NB4 (cell line): Measurements from ENCODE around the gene B4GALNT4.

Source experiments
- CTCF ChIP-seq: IDR thresholded peaks from one replicate; pipeline ENCODE4 v1.5.1; 2012; ENCODE audit warnings: low read depth, low read length
- POLR2A ChIP-seq: IDR thresholded peaks from 2 replicates; pipeline ENCODE4 v1.6.1; 2011; ENCODE audit warnings: mild to moderate bottlenecking; ENCODE audit not compliant: insufficient read length; ENCODE audit errors: extremely low read depth

DNA sequence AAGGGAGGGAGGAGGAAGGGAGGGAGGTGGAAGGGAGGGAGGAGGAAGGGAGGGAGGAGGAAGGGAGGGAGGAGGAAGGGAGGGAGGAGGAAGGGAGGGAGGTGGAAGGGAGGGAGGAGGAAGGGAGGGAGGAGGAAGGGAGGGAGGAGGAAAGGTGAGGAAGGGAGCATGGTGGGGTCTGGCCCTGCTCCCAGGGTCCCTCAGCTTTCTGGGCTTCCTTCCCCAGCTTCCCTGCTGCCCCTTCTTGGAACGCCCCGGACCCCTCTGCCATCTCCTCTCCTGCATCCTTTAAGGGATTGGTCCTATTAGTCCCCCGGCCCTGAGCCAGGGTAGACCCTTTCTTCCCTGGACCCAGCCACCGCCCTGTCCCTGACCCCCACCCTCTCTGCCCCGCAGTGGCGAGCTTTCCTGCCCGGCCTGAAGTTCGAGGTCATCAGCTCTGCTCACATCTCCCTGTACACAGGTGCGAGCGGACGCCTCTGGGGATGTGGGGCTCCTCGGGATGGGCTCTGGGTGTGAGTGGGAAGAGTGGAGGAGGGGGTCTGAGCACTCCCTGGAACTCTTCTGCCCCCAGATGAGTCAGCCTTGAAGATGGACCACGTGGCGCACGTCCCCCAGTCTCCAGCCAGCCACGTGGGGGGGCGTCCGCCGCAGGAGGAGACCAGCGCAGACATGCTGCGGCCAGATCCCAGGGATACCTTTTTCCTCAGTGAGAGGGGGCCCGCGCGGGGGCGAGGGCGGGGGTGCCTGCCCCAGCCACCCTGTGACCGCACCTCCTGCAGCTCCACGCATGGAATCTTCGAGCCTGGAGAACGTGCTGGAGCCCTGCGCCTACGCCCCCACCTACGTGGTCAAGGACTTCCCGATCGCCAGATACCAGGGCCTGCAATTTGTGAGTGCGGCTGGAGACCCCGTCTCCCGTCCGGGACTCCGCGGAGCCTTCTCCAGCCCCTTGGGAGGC, 6.0 kb downstream of the B4GALNT4 start:
- TF ChIP-seq CTCF: no peak
- no peak for TF ChIP-seq POLR2A
